Left lung (tissue), 14 donors: ENCODE data around the gene IGFL2. TPM values are rescaled to one million over a fixed set of nuclear protein-coding genes. Genes with fewer than 3 reads are reported as not detected.
"Not testable (repeated sequence)": the region's sequence is repeated elsewhere in the genome, so short reads cannot be mapped to it uniquely, and the experiment has no call there.

Source experiments
- ATAC-seq: fragments of 200-7000 bp; cut with Tn5 transposase; one replicate; pipeline ENCODE4 v1.9.1; 2020; ENCODE audit warnings: moderate library complexity
- DNase-seq, 4 donors: peaks; one replicate each; pipeline ENCODE4 v3.0.0-alpha.2; 2013 to 2020
- H3K27ac ChIP-seq, 2 donors: fragments of 200-600 bp; sonication (generic) in 1 of 2; one replicate each; pipeline versions ENCODE4 v1.5.0 to v1.8.0; 2020 to 2021
- H3K27me3 ChIP-seq, 2 donors: fragments of 200-600 bp; sonication (generic) in 1 of 2; one replicate each; pipeline versions ENCODE4 v1.5.0 to v1.8.0; 2020 to 2021
- H3K36me3 ChIP-seq, 2 donors: fragments of 200-600 bp; sonication (generic) in 1 of 2; one replicate each; pipeline versions ENCODE4 v1.5.0 to v1.8.0; 2020 to 2021
- H3K4me1 ChIP-seq, 2 donors: fragments of 200-600 bp; one replicate each; pipeline ENCODE4 v1.8.0; 2021
- H3K4me3 ChIP-seq, 2 donors: fragments of 200-600 bp; sonication (generic) in 1 of 2; one replicate each; pipeline versions ENCODE4 v1.5.0 to v1.8.0; 2020 to 2021; ENCODE audit warnings: mild to moderate bottlenecking in 1 of 2
- H3K9me3 ChIP-seq, 2 donors: fragments of 200-600 bp; sonication (generic) in 1 of 2; one replicate each; pipeline versions ENCODE4 v1.5.0 to v1.8.0; 2020 to 2021
- intact Hi-C, 2 donors: fragments of 100-400 bp; cut with DNase I; formaldehyde crosslinking; loops; one replicate each; pipeline versions ENCODE4 v1.11.2 to v1.14.2; 2022
- long read RNA-seq, 12 donors: library from polyadenylated mRNA in 2 of 12; unstranded in 2 of 12; transcript quantifications; one replicate each; pipeline ENCODE4 v2.0.0 and lab custom pipeline, GENCODE V29; 2019 to 2026
- polyA plus RNA-seq, 6 donors: library from polyadenylated mRNA; unstranded; fragments of 120-200 nt; gene quantifications; one replicate each; pipeline ENCODE4 v1.2.1, GENCODE V29; 2013; ENCODE audit not compliant: insufficient read length in 6 of 6
- total RNA-seq, 2 donors: library from RNA; stranded (reverse); fragmentation: NEBNext Ultra II Directional; extraction: Animal tissue kit (Norgen Biotek cat#: 25700); gene quantifications; one replicate each; pipeline ENCODE4 v1.2.1, GENCODE V29; 2021
- TF ChIP-seq, protein P1 (sequence below), 2 donors: fragments of 200-600 bp; sonication (generic) in 1 of 2; IDR thresholded peaks; one replicate each; pipeline versions ENCODE4 v1.5.0 to v1.8.0; 2021; ENCODE audit warnings: antibody characterized with exemption in 2 of 2
- donor health status: DM: no; HTN: yes; CAD: no.
- donor health status: DM: no; HTN: no; CAD: no.

Gene IGFL2
- total RNA-seq (1 to 10 TPM in 1 of 2 donors, not detected in 1; 1.8 TPM), polyA plus RNA-seq (1 to 10 TPM in 4 of 6 donors, under 1 TPM in 2; 0.28 to 1.4 (median 1.2) TPM)
- long read RNA-seq, donor 1, partial matches to known transcripts = 0 of 1 reads
- long read RNA-seq, donor 1, other reads (novel, unspliced or antisense) = 0 of 1 reads
- long read RNA-seq, donor 2 = 0 reads
- long read RNA-seq, donor 3 = 0 reads
- long read RNA-seq, donor 4, partial matches to known transcripts = 0 of 3 reads
- long read RNA-seq, donor 4, other reads (novel, unspliced or antisense) = 1 of 3 reads
- long read RNA-seq, donor 5 = 0 reads
- long read RNA-seq, donor 6 = 0 reads
- long read RNA-seq, donor 7 = 0 reads
- long read RNA-seq, donor 8 = 0 reads
- long read RNA-seq, donor 9 = 0 reads
- long read RNA-seq, donor 10 = 0 reads
- long read RNA-seq, donor 11 = 0 reads
- long read RNA-seq, donor 12 = 0 reads

DNA sequence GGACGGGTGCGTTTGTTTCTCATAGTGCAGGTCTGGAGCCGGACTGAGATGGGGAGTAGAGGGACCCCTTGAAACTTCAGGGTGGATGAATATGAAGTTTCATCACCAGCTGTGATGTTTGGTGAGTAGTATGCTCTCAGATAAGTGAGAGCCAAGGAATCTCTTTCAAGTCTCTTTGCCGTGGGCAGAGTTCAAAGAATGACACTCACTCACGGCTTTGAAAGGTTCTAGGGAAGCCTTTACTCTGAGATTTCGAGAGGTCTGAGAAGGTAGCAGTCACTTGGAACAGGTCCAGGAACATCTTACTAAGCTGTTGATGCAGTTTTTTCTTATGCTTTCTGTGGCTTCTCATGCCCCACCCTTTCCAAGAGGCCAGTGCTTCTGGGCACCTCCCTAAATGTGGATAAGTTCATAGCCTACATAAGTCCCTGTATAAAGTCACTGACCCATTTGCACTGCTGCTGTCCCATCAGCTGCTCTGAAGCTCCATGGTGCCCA lies at the start of gene IGFL2:
Gene IGFL2, plus strand, starts transcription at position 448 of the 498 bp plus-strand sequence. Its CDS starts 41 bp downstream, at position 489.
- peak in 1 of 4 donors; percentile 4 for DNase-seq
- no peak within 1 kb of the TSS for H3K27ac ChIP-seq
- no peaks in the 10 kb centered on the region for H3K9me3 ChIP-seq
- H3K4me1 ChIP-seq = peaks cover 0 to 3% of the 10 kb centered on the region in 2 donors
- intact Hi-C loops = no loop called here
- no peaks in the 10 kb centered on the region for H3K36me3 ChIP-seq
- H3K4me3 ChIP-seq = no peak within 1 kb of the TSS
- ATAC-seq = peak; percentile 82
- H3K27me3 ChIP-seq = peaks cover 0 to 21% of the 10 kb centered on the region in 2 donors
- TF ChIP-seq, protein P1, sequence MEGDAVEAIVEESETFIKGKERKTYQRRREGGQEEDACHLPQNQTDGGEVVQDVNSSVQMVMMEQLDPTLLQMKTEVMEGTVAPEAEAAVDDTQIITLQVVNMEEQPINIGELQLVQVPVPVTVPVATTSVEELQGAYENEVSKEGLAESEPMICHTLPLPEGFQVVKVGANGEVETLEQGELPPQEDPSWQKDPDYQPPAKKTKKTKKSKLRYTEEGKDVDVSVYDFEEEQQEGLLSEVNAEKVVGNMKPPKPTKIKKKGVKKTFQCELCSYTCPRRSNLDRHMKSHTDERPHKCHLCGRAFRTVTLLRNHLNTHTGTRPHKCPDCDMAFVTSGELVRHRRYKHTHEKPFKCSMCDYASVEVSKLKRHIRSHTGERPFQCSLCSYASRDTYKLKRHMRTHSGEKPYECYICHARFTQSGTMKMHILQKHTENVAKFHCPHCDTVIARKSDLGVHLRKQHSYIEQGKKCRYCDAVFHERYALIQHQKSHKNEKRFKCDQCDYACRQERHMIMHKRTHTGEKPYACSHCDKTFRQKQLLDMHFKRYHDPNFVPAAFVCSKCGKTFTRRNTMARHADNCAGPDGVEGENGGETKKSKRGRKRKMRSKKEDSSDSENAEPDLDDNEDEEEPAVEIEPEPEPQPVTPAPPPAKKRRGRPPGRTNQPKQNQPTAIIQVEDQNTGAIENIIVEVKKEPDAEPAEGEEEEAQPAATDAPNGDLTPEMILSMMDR (IDR thresholded peaks at IDR 0.05) = no peak

DNA sequence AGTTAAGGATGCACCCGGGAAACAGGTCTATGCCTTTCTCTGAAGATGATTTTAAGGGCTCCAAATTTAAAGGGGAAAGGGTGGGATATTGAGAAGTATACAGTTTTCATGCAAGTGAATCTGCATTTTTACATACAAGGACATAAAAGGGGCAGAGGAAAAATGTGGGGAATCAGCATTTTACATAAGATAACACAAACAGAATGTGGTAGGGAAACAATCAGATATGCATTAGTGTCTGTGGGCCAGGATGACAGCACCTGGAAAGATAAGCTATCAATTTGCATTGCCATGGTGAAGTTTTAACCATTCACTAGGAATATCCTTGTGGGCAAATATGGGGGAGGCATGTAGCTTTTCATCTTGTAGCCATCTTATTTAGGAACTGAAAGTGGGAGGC lies 47.7 kb upstream of the IGFL2 start:
- no peak overlapping the region for H3K27ac ChIP-seq

GRCh38 chr19:46101293-46101692 lies 46.7 kb upstream of the IGFL2 start:
- H3K9me3 ChIP-seq = peaks cover 0 to 13% of the 10 kb centered on the region in 2 donors
- no peak overlapping the region for H3K27ac ChIP-seq
- no peak overlapping the region for H3K4me3 ChIP-seq
- DNase-seq (no peak), ATAC-seq (no peak)
- H3K36me3 ChIP-seq = no peaks in the 10 kb centered on the region
- TF ChIP-seq, protein P1 (IDR thresholded peaks at IDR 0.05) = no peak
- intact Hi-C loops = no loop called here
- no peaks in the 10 kb centered on the region for H3K4me1 ChIP-seq
- peaks cover 0 to 18% of the 10 kb centered on the region in 2 donors for H3K27me3 ChIP-seq

More for the DNA sequence above, 47.7 kb upstream of the IGFL2 start:
- Histone ChIP-seq H3K36me3 (no peaks in the 10 kb centered on the region), H3K4me1 (no peaks in the 10 kb centered on the region), H3K4me3 (no peak overlapping the region), H3K9me3 (peaks cover 0 to 13% of the 10 kb centered on the region in 2 donors), H3K27me3 (peaks cover 0 to 18% of the 10 kb centered on the region in 2 donors)
- intact Hi-C loops = no loop called here
- DNase-seq (no peak), ATAC-seq (no peak)
- TF ChIP-seq, protein P1 (IDR thresholded peaks at IDR 0.05) = no peak

- peaks cover 0 to 18% of the 10 kb centered on the region in 2 donors for H3K27me3 ChIP-seq
- ATAC-seq, intact Hi-C loops, H3K4me3 ChIP-seq, H3K36me3 ChIP-seq, H3K4me1 ChIP-seq, DNase-seq, H3K27ac ChIP-seq: not testable (repeated sequence)
- peaks cover 0 to 10% of the 10 kb centered on the region in 2 donors for H3K9me3 ChIP-seq
Observed at GRCh38 chr19:46102333-46102732, 45.7 kb upstream of the IGFL2 start.

DNA sequence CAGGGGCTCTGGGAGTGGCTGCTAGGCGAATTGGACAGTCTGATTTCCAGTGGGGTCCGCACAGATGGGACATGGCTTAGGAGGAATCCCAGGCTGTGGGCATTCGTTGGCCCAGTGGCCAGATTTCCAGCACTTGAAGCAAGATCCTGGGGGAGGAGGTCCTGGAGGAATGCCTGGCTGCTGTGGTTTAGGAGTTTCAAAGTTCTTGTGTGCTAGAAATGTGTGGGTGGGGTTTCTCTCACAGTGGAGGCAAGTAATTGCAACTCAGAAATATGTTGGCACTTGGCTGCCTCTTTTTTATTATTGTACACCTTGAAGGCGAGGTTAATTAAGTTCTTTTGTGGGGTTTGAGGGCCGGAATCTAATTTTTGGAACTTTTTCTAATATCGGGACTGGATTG lies 40.7 kb upstream of the IGFL2 start:
- H3K9me3 ChIP-seq = peaks cover 0 to 3% of the 10 kb centered on the region in 2 donors
- no peaks in the 10 kb centered on the region for H3K4me1 ChIP-seq
- no peak overlapping the region for H3K27ac ChIP-seq
- no peak overlapping the region for H3K4me3 ChIP-seq
- TF ChIP-seq, protein P1 (IDR thresholded peaks at IDR 0.05) = no peak
- no peaks in the 10 kb centered on the region for H3K36me3 ChIP-seq
- intact Hi-C loops = no loop called here
- no peak for ATAC-seq
- peaks cover 0 to 6% of the 10 kb centered on the region in 2 donors for H3K27me3 ChIP-seq
- DNase-seq = no peak
